NCI-H2227 (cell line): Measurements from ENCODE around the gene APIP.

ENCODE experiments used
- DNase-seq: peaks from one replicate; lab custom pipeline; 2025; ENCODE audit not compliant: unreplicated experiment; lab: John Stamatoyannopoulos, UW

APIP gene

GRCh38 chr11:34890089-34890488 is 26.1 kb downstream of the APIP start:
- no peak for DNase-seq

- DNase-seq = no peak
These were observed 28.9 kb downstream of the APIP start for GRCh38 chr11:34887260-34887659.

DNA sequence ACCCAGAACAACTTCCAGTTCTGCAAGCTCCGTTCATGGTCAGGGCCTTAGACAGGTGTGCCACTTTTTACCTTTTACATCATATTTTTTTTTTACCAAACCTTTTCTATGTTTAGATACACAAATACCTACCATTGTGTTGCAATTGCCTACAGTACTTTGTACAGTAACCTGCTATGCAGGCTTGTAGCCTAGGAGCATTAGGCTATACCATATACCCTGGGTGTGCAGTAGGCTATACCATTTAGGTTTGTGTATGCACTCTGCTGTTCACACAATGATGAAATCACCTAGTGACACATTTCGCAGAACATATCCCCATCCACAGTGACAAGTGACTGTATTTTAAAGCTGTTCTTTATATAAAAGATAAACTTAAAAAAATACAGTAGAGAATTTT is 29.6 kb downstream of the APIP start:
- no peak for DNase-seq

GRCh38 chr11:34881900-34882299 is 34.3 kb downstream of the APIP start:
- DNase-seq = no peak

GRCh38 chr11:34877375-34877975 is 38.7 kb downstream of the APIP start:
- DNase-seq = no peak

DNA sequence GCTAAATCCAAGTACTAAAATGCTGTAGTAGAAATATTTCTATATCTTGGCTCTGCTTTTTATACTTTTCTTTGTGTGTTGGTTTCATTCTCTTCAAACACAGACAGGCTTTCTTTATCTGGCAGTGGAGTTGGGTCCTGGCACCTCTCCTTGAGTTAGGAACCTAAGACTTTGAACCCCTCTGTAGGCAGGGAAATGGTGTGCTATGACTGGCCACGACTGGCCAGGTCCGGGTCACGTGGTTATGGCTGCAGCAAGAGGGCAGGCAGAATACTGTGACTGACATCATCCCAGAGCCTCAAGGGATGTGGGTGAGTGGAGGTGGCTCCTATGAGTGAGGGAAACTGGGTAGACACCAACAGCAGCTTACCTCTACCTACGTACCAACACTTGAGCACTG is 42.0 kb downstream of the APIP start:
- DNase-seq = no peak

- no peak for DNase-seq
These were observed 45.5 kb downstream of the APIP start for GRCh38 chr11:34870548-34871196.

- no peak for DNase-seq
These were observed 46.8 kb downstream of the APIP start for GRCh38 chr11:34869425-34869824.

- DNase-seq = no peak
These were observed 49.8 kb downstream of the APIP start for GRCh38 chr11:34866375-34866774.

DNA sequence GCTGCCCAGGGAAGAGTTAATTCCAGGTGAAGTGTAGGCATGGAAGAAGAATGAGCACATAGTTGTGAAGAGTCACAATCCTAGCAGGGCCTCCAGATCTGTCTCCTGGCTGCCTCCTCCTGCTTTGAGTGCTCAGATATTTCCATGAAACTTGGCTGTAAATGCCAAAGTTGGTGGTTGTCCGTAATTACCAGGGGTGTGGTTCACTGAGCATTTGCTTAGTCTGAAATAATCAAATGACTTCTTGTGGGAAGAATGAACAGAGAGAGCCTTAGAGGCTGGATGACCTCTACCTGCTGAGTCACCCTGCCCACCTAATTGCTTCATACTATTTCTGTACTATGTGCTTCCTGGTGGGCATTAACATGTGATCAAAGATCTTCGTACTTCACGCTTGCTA is 50.9 kb downstream of the APIP start:
- DNase-seq = no peak

- DNase-seq = no peak
These were observed 51.8 kb downstream of the APIP start for GRCh38 chr11:34864424-34864823.

GRCh38 chr11:34863048-34863447 is 53.1 kb downstream of the APIP start:
- DNase-seq = no peak

DNA sequence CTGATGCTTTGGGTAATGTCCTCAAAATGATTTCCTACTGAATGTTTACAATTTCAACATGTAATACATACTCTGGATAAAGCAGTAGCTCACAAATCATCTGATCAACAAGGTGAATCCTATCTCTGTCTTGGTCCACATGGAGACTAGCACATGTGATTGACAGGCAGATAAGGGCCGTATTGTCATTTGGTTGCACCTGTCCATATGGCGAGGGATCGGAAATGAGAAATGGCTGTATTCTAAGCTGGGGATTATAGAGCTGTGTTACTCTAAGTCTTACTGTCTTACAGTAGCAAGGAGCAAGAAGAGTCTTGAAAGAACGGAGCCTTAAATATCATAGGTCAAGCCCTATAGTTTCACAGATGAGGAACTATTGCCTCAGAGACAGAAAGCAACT is 55.7 kb downstream of the APIP start:
- DNase-seq = no peak

GRCh38 chr11:34860034-34860433 is 56.1 kb downstream of the APIP start:
- no peak for DNase-seq

DNA sequence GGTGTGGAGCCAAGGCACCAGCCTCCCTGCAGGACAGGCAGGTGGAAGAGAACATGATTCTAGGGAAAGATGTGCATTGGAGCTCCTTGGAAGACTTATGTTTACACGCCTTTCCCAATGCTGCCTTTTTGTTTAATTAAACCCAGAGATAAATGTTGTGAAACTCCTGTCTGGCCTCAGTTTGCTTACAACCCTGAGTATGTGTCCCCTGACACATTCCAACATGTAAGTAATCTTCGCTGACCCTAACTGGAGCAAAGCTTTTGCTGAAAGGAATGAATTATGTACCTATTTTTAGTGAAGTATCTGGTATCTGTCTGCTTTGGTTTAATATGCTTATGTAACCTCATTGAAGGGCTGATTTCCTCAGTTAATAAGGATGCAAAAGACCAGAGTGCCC is 56.7 kb downstream of the APIP start:
- no peak for DNase-seq

- no peak for DNase-seq
These were observed 58.7 kb downstream of the APIP start for GRCh38 chr11:34857463-34857862.

DNA sequence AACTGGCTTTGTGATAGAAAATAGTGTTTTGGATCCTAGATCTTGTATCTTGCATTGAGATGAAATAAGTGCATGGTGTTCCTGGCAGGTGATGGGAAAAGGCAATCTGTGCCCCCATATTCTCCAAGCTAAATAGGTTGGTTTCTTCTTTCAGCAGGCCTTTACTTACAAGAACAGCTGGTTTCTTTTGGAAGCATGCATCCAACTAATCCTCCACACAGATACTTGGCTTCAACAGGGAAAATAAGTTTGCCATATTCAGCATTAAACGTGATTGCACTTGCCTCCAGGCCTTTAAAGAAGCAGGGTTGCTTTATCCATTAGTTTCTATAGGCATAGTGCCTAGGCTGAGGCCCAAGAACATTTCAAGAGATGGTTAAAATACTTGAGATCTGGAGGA is 59.9 kb downstream of the APIP start:
- DNase-seq = no peak

DNA sequence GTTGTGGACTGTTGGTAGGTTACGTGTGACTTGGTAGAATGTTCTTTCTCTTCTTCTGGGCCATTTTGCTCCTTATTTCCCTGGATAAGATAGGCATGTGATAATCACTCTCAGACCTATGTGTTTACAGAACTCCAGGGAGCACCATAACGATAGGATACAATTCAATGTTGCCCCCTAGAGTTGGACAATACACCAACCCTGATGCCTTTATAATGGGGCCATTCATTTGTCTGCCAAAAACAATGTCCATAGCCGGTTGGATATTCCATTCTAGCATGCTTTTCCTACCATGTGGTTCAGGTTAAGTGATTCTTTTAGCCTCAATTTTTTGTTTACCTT is 60.5 kb downstream of the APIP start:
- DNase-seq = no peak

GRCh38 chr11:34855021-34855753 is 61.0 kb downstream of the APIP start:
- no peak for DNase-seq

DNA sequence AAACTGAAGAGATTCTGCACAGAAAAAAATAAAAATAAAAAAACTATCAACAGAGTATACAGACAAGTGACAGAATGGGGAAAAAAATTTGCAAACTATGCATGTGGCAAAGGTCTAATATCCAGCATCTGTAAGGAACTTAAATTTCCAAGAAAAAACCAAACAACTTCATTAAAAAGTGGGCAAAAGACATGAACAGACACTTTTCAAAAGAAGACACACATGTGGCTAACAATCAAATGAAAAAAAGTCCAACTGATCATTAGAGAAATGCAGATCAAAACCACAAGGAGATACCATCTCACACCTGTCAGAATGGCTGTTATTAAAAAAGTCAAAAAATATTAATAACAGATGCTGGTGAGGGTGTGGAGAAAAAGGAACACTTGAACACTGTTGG is 64.3 kb downstream of the APIP start:
- DNase-seq = no peak

DNA sequence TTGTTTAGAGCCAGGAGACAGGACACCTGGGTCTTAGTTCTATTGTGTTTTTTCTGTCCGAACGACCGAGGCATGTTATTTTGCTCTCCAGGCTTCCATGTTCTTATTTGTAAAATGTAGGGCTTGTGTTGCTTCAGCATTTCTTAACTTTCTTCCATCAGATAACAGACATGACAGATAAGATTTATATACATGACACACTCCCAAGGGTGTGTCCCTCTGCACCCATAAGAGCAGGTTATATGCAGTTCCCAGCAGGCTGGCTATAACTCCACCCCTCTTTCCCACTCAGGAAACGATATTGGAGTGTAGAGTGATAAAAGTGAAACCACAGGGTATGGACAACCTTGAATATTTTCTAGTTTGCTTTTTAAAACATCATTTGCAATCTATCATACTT is 65.8 kb downstream of the APIP start:
- DNase-seq = no peak

DNA sequence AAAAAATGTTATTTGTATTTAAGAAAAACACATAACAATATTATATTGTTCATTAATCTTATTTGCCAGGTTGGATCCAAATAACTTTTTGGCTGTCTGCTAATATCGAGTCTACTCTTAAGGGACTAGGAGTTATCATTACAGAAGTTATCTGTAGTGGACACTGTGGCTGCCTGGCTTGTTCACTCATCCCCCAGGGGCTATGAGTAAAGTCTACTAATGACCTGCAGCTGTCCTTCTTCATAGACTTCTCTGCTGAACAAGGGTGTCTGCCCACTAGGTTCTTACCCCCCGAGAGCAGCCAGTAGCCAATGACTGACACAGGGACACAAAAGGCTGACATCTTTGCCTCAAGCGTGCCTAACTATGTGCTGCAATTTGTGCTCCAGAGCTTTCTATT is 69.7 kb downstream of the APIP start:
- no peak for DNase-seq
